ENCODE measurements around the gene PHACTR3. TPM values are rescaled to one million over a fixed set of nuclear protein-coding genes. Genes with fewer than 3 reads are reported as not detected.

Gene PHACTR3
- total and polyA plus RNA-seq, 2 of the 8 experiments (the other 6 are each of a cell fraction or from before 2014, with no cell fraction given) = 0.05 to 0.13 TPM

- no peak overlapping the region for H4K5ac ChIP-seq (ENCODE audit: insufficient read length, low read depth, low read length)
- H3K4ac ChIP-seq (replicated peaks; ENCODE audit: insufficient read length, low read depth, low read length) = no peak overlapping the region
- ChIA-PET POLR2A (ENCODE audit: partially characterized antibody) (no interaction called here), CTCF (ENCODE audit: partially characterized antibody) (interaction anchor here (0.7 to 1.6 kb wide), 2 partner anchors 8 to 17 kb away, joined by 3 to 5 read pairs; no protein-coding TSS in a partner anchor)
- no peak overlapping the region for H3K27ac ChIP-seq (ENCODE audit: low read depth, low read length)
- no peak overlapping the region for H3K56ac ChIP-seq (replicated peaks; ENCODE audit: insufficient read length, low read depth, low read length)
- no peak overlapping the region for H3K18ac ChIP-seq (ENCODE audit: extremely low read depth, low read length)
- FAIRE-seq (no peak), DNase-seq (ENCODE audit: low read depth in 1 of 2, low spot score in 2 of 2) (no peak)
- 75% methylated on average over 8 of the region's 8 CpGs; no CpG with 5 or more reads in 1 of the 2 experiments for WGBS, 2 experiments (ENCODE audit: extremely low coverage in 1 of 2, insufficient coverage in 1 of 2, insufficient read length in 1 of 2, insufficient replicate concordance in 2 of 2, low coverage in 1 of 2, low lambda C conversion rate in 2 of 2, missing lambda C conversion rate in 1 of 2)
- no peak overlapping the region for H2BK15ac ChIP-seq (ENCODE audit: low read length)
- no peak for TF ChIP-seq SIRT6 (IDR thresholded peaks at IDR 0.05; ENCODE audit: low read length)
- TF ChIP-seq SRF (IDR thresholded peaks at IDR 0.05; ENCODE audit: low read depth, low read length) = no peak
- no peak for TF ChIP-seq NANOG (IDR thresholded peaks at IDR 0.05; ENCODE audit: insufficient read depth, low read depth, low read length, poor library complexity, severe bottlenecking)
- no peak for TF ChIP-seq RFX5 (IDR thresholded peaks at IDR 0.05; ENCODE audit: borderline replicate concordance, low read depth, low read length)
- no peak for TF ChIP-seq CBX5 (IDR thresholded peaks at IDR 0.05; ENCODE audit: low read depth, low read length)
- no peak for TF ChIP-seq CHD1 (IDR thresholded peaks at IDR 0.05; ENCODE audit: low read depth, low read length)
- no peak for TF ChIP-seq POU5F1 (IDR thresholded peaks at IDR 0.05; ENCODE audit: low read depth, low read length)
- no peak overlapping the region for H2AFZ ChIP-seq (ENCODE audit: low read length)
- no peak overlapping the region for H4K8ac ChIP-seq (ENCODE audit: extremely low read depth, insufficient read depth, low read length)
- H2BK12ac ChIP-seq (ENCODE audit: low read depth, low read length) = no peak overlapping the region
- H3K14ac ChIP-seq (ENCODE audit: insufficient read length) = no peak overlapping the region
- H3K79me1 ChIP-seq (ENCODE audit: low read depth, low read length) = no peaks in the 10 kb centered on the region
- H3K4me1 ChIP-seq (replicated peaks in 1 of 4; ENCODE audit: control insufficient read depth in 3 of 4, insufficient read depth in 4 of 4, low read length in 3 of 4) = peaks cover 0 to 2% (median 0%) of the 10 kb centered on the region in 4 experiments; a peak in 3 of 7 replicates
- no peak overlapping the region for H4K91ac ChIP-seq (replicated peaks; ENCODE audit: insufficient read length, low read length)
- H2BK20ac ChIP-seq (ENCODE audit: low read length) = no peak overlapping the region
- no peak overlapping the region for H2BK5ac ChIP-seq (ENCODE audit: low read depth, low read length)
- no peak overlapping the region for H3K4me2 ChIP-seq (ENCODE audit: insufficient read depth in 1 of 2, low read depth in 2 of 2, low read length in 2 of 2)
- peaks cover 0 to 3% of the 10 kb centered on the region in 2 experiments for H4K20me1 ChIP-seq (replicated peaks in 1 of 2; ENCODE audit: control insufficient read depth in 1 of 2, insufficient read depth in 2 of 2, low read length in 2 of 2)
- no peak overlapping the region for H3K4me3 ChIP-seq (ENCODE audit: extremely low read depth in 1 of 4, insufficient read depth in 2 of 4, low read depth in 3 of 4, low read length in 4 of 4)
- H2AK5ac ChIP-seq (ENCODE audit: low read depth, low read length) = no peak overlapping the region
- no peaks in the 10 kb centered on the region for H3K79me2 ChIP-seq (ENCODE audit: control insufficient read depth in 1 of 2, insufficient read depth in 2 of 2, low read length in 2 of 2)
- peaks cover 14 to 41% (median 33%) of the 10 kb centered on the region in 4 experiments for H3K27me3 ChIP-seq (replicated peaks in 1 of 4; ENCODE audit: control insufficient read depth in 3 of 4, extremely low read depth in 1 of 4, insufficient read depth in 3 of 4, low read length in 3 of 4)
- no peaks in the 10 kb centered on the region; a peak in 1 of 8 replicates for H3K36me3 ChIP-seq (ENCODE audit: control insufficient read depth in 2 of 4, insufficient read depth in 4 of 4, low read length in 3 of 4)
- H2BK120ac ChIP-seq (replicated peaks; ENCODE audit: low read depth, low read length) = no peak overlapping the region
- H3K9me3 ChIP-seq (ENCODE audit: insufficient read depth in 2 of 2, low read depth in 1 of 2, low read length in 1 of 2) = peaks cover 31 to 85% of the 10 kb centered on the region in 2 experiments
- peaks cover 4% of the 10 kb centered on the region; the same call in 1 of the 2 replicates for H3K23me2 ChIP-seq (ENCODE audit: low read depth, low read length)
- no peak overlapping the region for H3K9ac ChIP-seq (replicated peaks in 1 of 4; ENCODE audit: extremely low read depth in 1 of 4, low read depth in 3 of 4, low read length in 3 of 4)
- no peak overlapping the region for H3K23ac ChIP-seq (ENCODE audit: insufficient read length)
Measured at GRCh38 chr20:59580146-59580946, 24.0 kb upstream of the PHACTR3 start.
